HepG2 (cell line): ENCODE data around the gene THEMIS. TPM values are rescaled to one million over a fixed set of nuclear protein-coding genes. Genes with fewer than 3 reads are reported as not detected.

Experiments used
- ATAC-seq: fragments of 200-7000 bp; cut with Tn5 transposase; 3 replicates; pipeline ENCODE4 v1.9.1; 2020; ENCODE audit warnings: mild to moderate bottlenecking, moderate library complexity
- BruUV-seq: library from RNA; stranded (reverse); fragments of 400-500 nt; replicated peaks from 2 replicates; lab custom pipeline; 2021; lab: Mats Ljungman, UMichigan
- CTCF ChIA-PET: fragments of 300-600 bp; formaldehyde crosslinking; extraction: SDS; loops from one replicate; lab custom pipeline; 2021; ENCODE audit warnings: low total read pairs, inconsistent platforms, low intra/inter-chr PET ratio; lab: Yijun Ruan, JAX
- POLR2A ChIA-PET: fragments of 350-600 bp; sonication (Branson Sonifier 250); formaldehyde crosslinking; loops from one replicate; lab custom pipeline; 2020; ENCODE audit warnings: antibody characterized with exemption, inconsistent platforms; lab: Yijun Ruan, JAX
- DNase-seq: peaks from one replicate; pipeline ENCODE4 v3.0.0-alpha.2; 2015; ENCODE audit warnings: low spot score
- FAIRE-seq: peaks from 3 replicates; lab custom pipeline; 2011; peaks lifted over from hg19 to GRCh38; lab: Jason Lieb, UNC
- H2AFZ ChIP-seq: one replicate; pipeline ENCODE4 v1.6.1; 2011; ENCODE audit warnings: low read length, inconsistent platforms
- H3K27ac ChIP-seq: fragments of 300-600 bp; 3 replicates; pipeline ENCODE4 v1.8.0; 2011; ENCODE audit warnings: mixed run types, mild to moderate bottlenecking, mixed read lengths, low read length, inconsistent platforms; ENCODE audit not compliant: insufficient read depth; ENCODE audit errors: extremely low read length
- H3K27me3 ChIP-seq, 2 experiments: fragments of 200-600 bp in 1 of 2; 2 replicates in 1 of 2; 3 replicates in 1 of 2; pipeline versions ENCODE4 v1.6.0 to v1.8.0; 2011; ENCODE audit warnings: low read length in 2 of 2, mild to moderate bottlenecking in 2 of 2, moderate library complexity in 2 of 2, inconsistent platforms in 1 of 2; ENCODE audit not compliant: insufficient read depth in 2 of 2, control insufficient read depth in 1 of 2
- H3K36me3 ChIP-seq, 2 experiments: fragments of 200-600 bp in 1 of 2; replicated peaks in 1 of 2; 2 replicates in 1 of 2; 3 replicates in 1 of 2; pipeline versions ENCODE4 v1.5.1 to v1.8.0; 2011; ENCODE audit warnings: low read length in 2 of 2, inconsistent platforms in 1 of 2; ENCODE audit not compliant: insufficient read depth in 2 of 2, control insufficient read depth in 1 of 2
- H3K4me1 ChIP-seq: 2 replicates; pipeline ENCODE4 v1.5.1; 2012; ENCODE audit warnings: low read length, inconsistent platforms; ENCODE audit not compliant: insufficient read depth
- H3K4me2 ChIP-seq: 2 replicates; pipeline ENCODE4 v1.6.0; 2011; ENCODE audit warnings: low read depth, low read length, inconsistent platforms
- H3K4me3 ChIP-seq, 3 experiments: fragments of 200-600 bp in 1 of 3; sonication (generic), shearing (Covaris generic) in 1 of 3; replicated peaks in 1 of 3; 2 replicates each; pipeline ENCODE4 v1.5.1; 2011 to 2016; ENCODE audit warnings: low read length in 3 of 3, inconsistent platforms in 2 of 3, low read depth in 2 of 3, mild to moderate bottlenecking in 2 of 3, control low read depth in 1 of 3, mixed read lengths in 1 of 3; ENCODE audit not compliant: insufficient read depth in 1 of 3
- H3K79me2 ChIP-seq: one replicate; pipeline ENCODE4 v1.6.1; 2011; ENCODE audit warnings: low read length, inconsistent platforms; ENCODE audit not compliant: insufficient read depth
- H3K9ac ChIP-seq: 2 replicates; pipeline ENCODE4 v1.6.0; 2011; ENCODE audit warnings: mild to moderate bottlenecking, low read depth, low read length, inconsistent platforms; ENCODE audit not compliant: insufficient read depth
- H3K9me3 ChIP-seq: 2 replicates; pipeline ENCODE4 v1.5.1; 2012; ENCODE audit warnings: mild to moderate bottlenecking, low read length
- H4K20me1 ChIP-seq: 2 replicates; pipeline ENCODE4 v1.6.0; 2011; ENCODE audit warnings: inconsistent platforms, mild to moderate bottlenecking, low read length, moderate library complexity; ENCODE audit not compliant: insufficient read depth
- BORCS8-MEF2B ChIP-seq: sonication (generic); formaldehyde crosslinking; IDR thresholded peaks from 2 replicates; pipeline ENCODE4 v1.8.0; 2022; ENCODE audit warnings: mild to moderate bottlenecking, missing genetic modification reagents
- NPAS2 ChIP-seq: sonication (generic); formaldehyde crosslinking; IDR thresholded peaks from 2 replicates; pipeline ENCODE4 v1.8.0; 2022; ENCODE audit warnings: mild to moderate bottlenecking, missing genetic modification reagents, borderline replicate concordance
- PPARG ChIP-seq: conservative IDR thresholded peaks from 2 replicates; pipeline ENCODE4 v1.6.1; 2016; ENCODE audit warnings: missing biosample characterization, missing genetic modification reagents
- RELA ChIP-seq: sonication (generic); formaldehyde crosslinking; IDR thresholded peaks from 2 replicates; pipeline ENCODE4 v1.4.0; 2020; ENCODE audit warnings: missing genetic modification reagents
- ZFP41 ChIP-seq: sonication (generic); formaldehyde crosslinking; IDR thresholded peaks from 2 replicates; pipeline ENCODE4 v1.4.0; 2020; ENCODE audit warnings: mild to moderate bottlenecking, missing genetic modification reagents, borderline replicate concordance
- ZNF260 ChIP-seq: sonication (generic); formaldehyde crosslinking; IDR thresholded peaks from 2 replicates; pipeline ENCODE4 v1.4.0; 2020; ENCODE audit warnings: missing genetic modification reagents, low read depth, mild to moderate bottlenecking, borderline replicate concordance
- ZNF619 ChIP-seq: sonication (generic); formaldehyde crosslinking; IDR thresholded peaks from 2 replicates; pipeline ENCODE4 v1.4.0; 2020; ENCODE audit warnings: mild to moderate bottlenecking, missing genetic modification reagents
- ZNF879 ChIP-seq: sonication (generic); formaldehyde crosslinking; IDR thresholded peaks from 2 replicates; pipeline ENCODE4 v1.8.1; 2023; ENCODE audit warnings: missing genetic modification reagents
- ZZZ3 ChIP-seq: sonication (generic); formaldehyde crosslinking; IDR thresholded peaks from 2 replicates; pipeline ENCODE4 v1.4.0; 2020; ENCODE audit warnings: missing genetic modification reagents, mild to moderate bottlenecking, borderline replicate concordance
- in situ Hi-C: cut with HindIII; loops from 2 replicates; pipeline ENCODE4 v1.10.0; 2017; ENCODE audit warnings: low pct_unique_long_range_greater_than_20kb; ENCODE audit not compliant: extremely low pct_ligation_motif_present
- intact Hi-C: fragments of 100-400 bp; cut with micrococcal nuclease; formaldehyde crosslinking; loops from one replicate; pipeline ENCODE4 v1.10.0; 2022; ENCODE audit not compliant: unreplicated experiment
- polyA plus RNA-seq, 8 experiments: library from polyadenylated mRNA; depleted of rRNA in 3 of 8; stranded (reverse) in 7 of 8; unstranded in 1 of 8; fragments of >200 nt; fragmentation: Illumina TruSeq in 4 of 8; extraction: Trizol in 4 of 8; gene quantifications; 2 replicates each; pipeline versions ENCODE4 v1.2.1 to v1.2.3, GENCODE V29; 2011 to 2016; ENCODE audit warnings: low read depth in 4 of 8, missing spikeins in 1 of 8, mixed read lengths in 1 of 8; ENCODE audit not compliant: insufficient read depth in 1 of 8
- total RNA-seq, 5 experiments: library from RNA; depleted of rRNA; stranded (reverse); fragments of >200 nt; fragmentation: Illumina TruSeq; extraction: Trizol; gene quantifications; 2 replicates each; pipeline ENCODE4 v1.2.3, GENCODE V29; 2016; ENCODE audit warnings: low read depth in 1 of 5
- TF ChIP-seq, protein P1 (sequence below): sonication (generic); formaldehyde crosslinking; IDR thresholded peaks from 2 replicates; pipeline ENCODE4 v1.4.0; 2020; ENCODE audit warnings: missing genetic modification reagents
- TF ChIP-seq, protein P2 (sequence below): IDR thresholded peaks from 2 replicates; pipeline ENCODE4 v1.6.1; 2016; ENCODE audit warnings: control low read depth
- TF ChIP-seq, protein P3 (sequence below): IDR thresholded peaks from 2 replicates; pipeline ENCODE4 v1.6.1; 2016; ENCODE audit warnings: low read depth
- TF ChIP-seq, protein P4 (sequence below): sonication (generic); formaldehyde crosslinking; conservative IDR thresholded peaks from 2 replicates; pipeline ENCODE4 v1.4.0; 2020; ENCODE audit warnings: missing genetic modification reagents

Gene THEMIS
- total and polyA plus RNA-seq, 2 of the 13 experiments (the other 11 are each of a cell fraction or from before 2014, with no cell fraction given) = not detected

DNA sequence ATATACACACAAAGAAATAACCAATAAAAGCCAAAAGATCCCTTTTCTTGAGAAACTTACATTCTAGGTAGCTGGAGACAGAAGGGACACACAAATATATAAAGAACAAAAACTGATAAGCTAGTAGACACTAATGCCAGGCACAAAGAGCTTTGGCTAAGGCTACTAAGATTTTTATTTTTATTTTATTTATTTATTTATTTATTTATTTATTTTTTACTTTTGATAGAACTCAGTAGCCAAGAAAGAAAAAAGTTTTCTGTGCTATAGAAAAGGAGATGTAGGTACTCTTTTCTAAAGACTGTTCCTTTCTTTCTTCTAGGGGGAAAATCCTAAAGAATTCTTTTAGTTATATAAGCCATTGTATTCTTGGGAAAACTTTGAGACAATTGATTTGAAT, 34.1 kb downstream of the THEMIS start:
- ChIA-PET CTCF (no interaction called here), POLR2A (no interaction called here)
- Histone ChIP-seq H4K20me1 (no peaks in the 10 kb centered on the region), H3K4me2 (no peak overlapping the region), H3K79me2 (no peaks in the 10 kb centered on the region), H2AFZ (no peak overlapping the region), H3K4me1 (peaks cover 10% of the 10 kb centered on the region), H3K4me3 (no peak overlapping the region), H3K36me3 (no peaks in the 10 kb centered on the region), H3K9ac (no peak overlapping the region), H3K27me3 (no peaks in the 10 kb centered on the region), H3K9me3 (no peaks in the 10 kb centered on the region), H3K27ac (no peak overlapping the region)
- FAIRE-seq (no peak), DNase-seq (no peak), ATAC-seq (no peak)
- intact Hi-C loops (no loop called here), in situ Hi-C loops (loop anchor here (10.0 kb wide), 1 partner anchor 668 kb away; no protein-coding TSS in a partner anchor)
- BruUV-seq = no TSS peak
- TF ChIP-seq ZZZ3 (CRISPR knock-in tag) (no peak), NPAS2 (CRISPR knock-in tag) (no peak), ZNF619 (CRISPR knock-in tag) (no peak), ZFP41 (CRISPR knock-in tag) (no peak), BORCS8-MEF2B (CRISPR knock-in tag) (no peak), ZNF879 (no peak), RELA (CRISPR knock-in tag) (no peak), PPARG (CRISPR knock-in tag) (no peak), ZNF260 (CRISPR knock-in tag) (no peak)
- TF ChIP-seq, protein P1, sequence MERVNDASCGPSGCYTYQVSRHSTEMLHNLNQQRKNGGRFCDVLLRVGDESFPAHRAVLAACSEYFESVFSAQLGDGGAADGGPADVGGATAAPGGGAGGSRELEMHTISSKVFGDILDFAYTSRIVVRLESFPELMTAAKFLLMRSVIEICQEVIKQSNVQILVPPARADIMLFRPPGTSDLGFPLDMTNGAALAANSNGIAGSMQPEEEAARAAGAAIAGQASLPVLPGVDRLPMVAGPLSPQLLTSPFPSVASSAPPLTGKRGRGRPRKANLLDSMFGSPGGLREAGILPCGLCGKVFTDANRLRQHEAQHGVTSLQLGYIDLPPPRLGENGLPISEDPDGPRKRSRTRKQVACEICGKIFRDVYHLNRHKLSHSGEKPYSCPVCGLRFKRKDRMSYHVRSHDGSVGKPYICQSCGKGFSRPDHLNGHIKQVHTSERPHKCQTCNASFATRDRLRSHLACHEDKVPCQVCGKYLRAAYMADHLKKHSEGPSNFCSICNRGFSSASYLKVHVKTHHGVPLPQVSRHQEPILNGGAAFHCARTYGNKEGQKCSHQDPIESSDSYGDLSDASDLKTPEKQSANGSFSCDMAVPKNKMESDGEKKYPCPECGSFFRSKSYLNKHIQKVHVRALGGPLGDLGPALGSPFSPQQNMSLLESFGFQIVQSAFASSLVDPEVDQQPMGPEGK (CRISPR knock-in tag) = no peak
- TF ChIP-seq, protein P2, sequence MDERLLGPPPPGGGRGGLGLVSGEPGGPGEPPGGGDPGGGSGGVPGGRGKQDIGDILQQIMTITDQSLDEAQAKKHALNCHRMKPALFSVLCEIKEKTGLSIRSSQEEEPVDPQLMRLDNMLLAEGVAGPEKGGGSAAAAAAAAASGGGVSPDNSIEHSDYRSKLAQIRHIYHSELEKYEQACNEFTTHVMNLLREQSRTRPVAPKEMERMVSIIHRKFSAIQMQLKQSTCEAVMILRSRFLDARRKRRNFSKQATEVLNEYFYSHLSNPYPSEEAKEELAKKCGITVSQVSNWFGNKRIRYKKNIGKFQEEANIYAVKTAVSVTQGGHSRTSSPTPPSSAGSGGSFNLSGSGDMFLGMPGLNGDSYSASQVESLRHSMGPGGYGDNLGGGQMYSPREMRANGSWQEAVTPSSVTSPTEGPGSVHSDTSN (CRISPR knock-in tag) = no peak
- TF ChIP-seq, protein P3, sequence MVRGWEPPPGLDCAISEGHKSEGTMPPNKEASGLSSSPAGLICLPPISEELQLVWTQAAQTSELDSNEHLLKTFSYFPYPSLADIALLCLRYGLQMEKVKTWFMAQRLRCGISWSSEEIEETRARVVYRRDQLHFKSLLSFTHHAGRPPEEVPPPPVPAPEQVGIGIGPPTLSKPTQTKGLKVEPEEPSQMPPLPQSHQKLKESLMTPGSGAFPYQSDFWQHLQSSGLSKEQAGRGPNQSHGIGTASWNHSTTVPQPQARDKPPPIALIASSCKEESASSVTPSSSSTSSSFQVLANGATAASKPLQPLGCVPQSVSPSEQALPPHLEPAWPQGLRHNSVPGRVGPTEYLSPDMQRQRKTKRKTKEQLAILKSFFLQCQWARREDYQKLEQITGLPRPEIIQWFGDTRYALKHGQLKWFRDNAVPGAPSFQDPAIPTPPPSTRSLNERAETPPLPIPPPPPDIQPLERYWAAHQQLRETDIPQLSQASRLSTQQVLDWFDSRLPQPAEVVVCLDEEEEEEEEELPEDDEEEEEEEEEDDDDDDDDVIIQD (CRISPR knock-in tag) = no peak
- TF ChIP-seq, protein P4, sequence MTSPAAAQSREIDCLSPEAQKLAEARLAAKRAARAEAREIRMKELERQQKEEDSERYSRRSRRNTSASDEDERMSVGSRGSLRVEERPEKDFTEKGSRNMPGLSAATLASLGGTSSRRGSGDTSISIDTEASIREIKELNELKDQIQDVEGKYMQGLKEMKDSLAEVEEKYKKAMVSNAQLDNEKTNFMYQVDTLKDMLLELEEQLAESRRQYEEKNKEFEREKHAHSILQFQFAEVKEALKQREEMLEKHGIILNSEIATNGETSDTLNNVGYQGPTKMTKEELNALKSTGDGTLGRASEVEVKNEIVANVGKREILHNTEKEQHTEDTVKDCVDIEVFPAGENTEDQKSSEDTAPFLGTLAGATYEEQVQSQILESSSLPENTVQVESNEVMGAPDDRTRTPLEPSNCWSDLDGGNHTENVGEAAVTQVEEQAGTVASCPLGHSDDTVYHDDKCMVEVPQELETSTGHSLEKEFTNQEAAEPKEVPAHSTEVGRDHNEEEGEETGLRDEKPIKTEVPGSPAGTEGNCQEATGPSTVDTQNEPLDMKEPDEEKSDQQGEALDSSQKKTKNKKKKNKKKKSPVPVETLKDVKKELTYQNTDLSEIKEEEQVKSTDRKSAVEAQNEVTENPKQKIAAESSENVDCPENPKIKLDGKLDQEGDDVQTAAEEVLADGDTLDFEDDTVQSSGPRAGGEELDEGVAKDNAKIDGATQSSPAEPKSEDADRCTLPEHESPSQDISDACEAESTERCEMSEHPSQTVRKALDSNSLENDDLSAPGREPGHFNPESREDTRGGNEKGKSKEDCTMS (CRISPR knock-in tag) = no peak
